ENCODE data around the gene C1orf198.

The C1orf198 gene

GRCh38 chr1:230828421-230828820, 39.9 kb downstream of the C1orf198 start:
- DNase-seq = no peak

GRCh38 chr1:230827801-230828200, 40.5 kb downstream of the C1orf198 start:
- no peak for DNase-seq

- DNase-seq = no peak
Observed at GRCh38 chr1:230827081-230827681, 41.1 kb downstream of the C1orf198 start.

- no peak for DNase-seq
Observed at GRCh38 chr1:230826166-230826875, 42.0 kb downstream of the C1orf198 start.

- DNase-seq = no peak
Observed at GRCh38 chr1:230825761-230826160, 42.6 kb downstream of the C1orf198 start.

GRCh38 chr1:230824919-230825721, 43.2 kb downstream of the C1orf198 start:
- DNase-seq = no peak

GRCh38 chr1:230824551-230824918, 43.8 kb downstream of the C1orf198 start:
- DNase-seq = no peak

GRCh38 chr1:230823931-230824381, 44.4 kb downstream of the C1orf198 start:
- no peak for DNase-seq

- DNase-seq = no peak
Observed at GRCh38 chr1:230823426-230823825, 44.9 kb downstream of the C1orf198 start.

GRCh38 chr1:230822092-230822581, 46.2 kb downstream of the C1orf198 start:
- no peak for DNase-seq

GRCh38 chr1:230821346-230821745, 47.0 kb downstream of the C1orf198 start:
- no peak for DNase-seq

GRCh38 chr1:230820568-230820967, 47.8 kb downstream of the C1orf198 start:
- DNase-seq = no peak

- DNase-seq = no peak
Observed at GRCh38 chr1:230819976-230820375, 48.3 kb downstream of the C1orf198 start.

- no peak for DNase-seq
Observed at GRCh38 chr1:230818901-230819300, 49.4 kb downstream of the C1orf198 start.

- no peak for DNase-seq
Observed at GRCh38 chr1:230818367-230818766, 50.0 kb downstream of the C1orf198 start.

GRCh38 chr1:230816018-230816417, 52.3 kb downstream of the C1orf198 start:
- DNase-seq = no peak

GRCh38 chr1:230814949-230815692, 53.2 kb downstream of the C1orf198 start:
- DNase-seq = no peak

- no peak for DNase-seq
Observed at GRCh38 chr1:230812568-230812967, 55.8 kb downstream of the C1orf198 start.

GRCh38 chr1:230809256-230809990, 58.9 kb downstream of the C1orf198 start:
- no peak for DNase-seq

GRCh38 chr1:230808281-230808872, 59.9 kb downstream of the C1orf198 start:
- no peak for DNase-seq

- no peak for DNase-seq
Observed at GRCh38 chr1:230807561-230808280, 60.6 kb downstream of the C1orf198 start.
